GM12872 (cell line): ENCODE measurements around the gene C22orf15.

Experiments
- CTCF ChIP-seq: IDR thresholded peaks from 3 replicates; pipeline ENCODE4 v1.5.1; 2011; ENCODE audit warnings: low read depth, mild to moderate bottlenecking, low read length, moderate library complexity; ENCODE audit not compliant: insufficient read depth

C22orf15 gene

GRCh38 chr22:23775779-23776375 lies 13.1 kb downstream of the C22orf15 start:
- peak; percentile 18; the same call in 1 of the 3 replicates for TF ChIP-seq CTCF

- TF ChIP-seq CTCF = no peak
Observed at GRCh38 chr22:23777776-23778576, 15.2 kb downstream of the C22orf15 start.

- no peak for TF ChIP-seq CTCF
Observed at GRCh38 chr22:23778577-23778900, 15.7 kb downstream of the C22orf15 start.

GRCh38 chr22:23779083-23779482 lies 16.3 kb downstream of the C22orf15 start:
- TF ChIP-seq CTCF = no peak

GRCh38 chr22:23779731-23780130 lies 16.9 kb downstream of the C22orf15 start:
- no peak for TF ChIP-seq CTCF

- no peak for TF ChIP-seq CTCF
Observed at GRCh38 chr22:23780146-23780748, 17.5 kb downstream of the C22orf15 start.

GRCh38 chr22:23781065-23781464 lies 18.3 kb downstream of the C22orf15 start:
- no peak for TF ChIP-seq CTCF
